Testis (tissue), 2 donors: ENCODE results near the gene HLA-DQB1.
"Not testable (repeated sequence)": the region's sequence is repeated elsewhere in the genome, so short reads cannot be mapped to it uniquely, and the experiment has no call there.

Experiments
- CTCF ChIP-seq, 3 experiments: fragments of 450-650 bp in 2 of 3; fragments of 200-600 bp in 1 of 3; sonication (generic) in 1 of 3; IDR thresholded peaks; one replicate each; pipeline ENCODE4 v1.5.1; 2016 to 2019; ENCODE audit warnings: antibody characterized with exemption in 3 of 3, mild to moderate bottlenecking in 2 of 3, moderate library complexity in 1 of 3
- POLR2A ChIP-seq: fragments of 450-650 bp; IDR thresholded peaks from one replicate; pipeline ENCODE4 v1.6.1; 2017; ENCODE audit warnings: antibody characterized with exemption, mild to moderate bottlenecking, moderate library complexity

DNA sequence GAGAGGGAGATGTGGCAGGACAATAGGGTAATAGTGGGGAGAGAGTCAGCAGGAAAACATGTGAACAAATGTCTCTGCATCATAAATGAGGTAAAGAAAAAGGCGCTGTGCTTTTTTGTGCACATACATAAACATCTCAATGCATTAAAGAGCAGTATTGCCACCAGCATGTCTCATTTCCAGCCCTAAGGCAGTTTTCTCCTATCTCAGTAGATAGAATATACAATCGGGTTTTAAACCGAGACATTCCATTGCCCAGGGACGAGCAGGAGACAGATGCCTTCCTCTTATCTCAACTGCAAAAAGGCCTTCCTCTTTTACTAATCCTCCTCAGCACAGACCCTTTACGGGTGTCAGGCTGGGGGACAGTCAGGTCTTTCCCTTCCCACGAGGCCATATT lies 9.1 kb downstream of the HLA-DQB1 start:
- TF ChIP-seq CTCF (IDR thresholded peaks at IDR 0.05); POLR2A: not testable (repeated sequence)
